Amniotic stem cell (primary cell): Measurements from ENCODE around the gene CBR3.
"Not testable (repeated sequence)": the region's sequence is repeated elsewhere in the genome, so short reads cannot be mapped to it uniquely, and the experiment has no call there.

Experiments used
- DNase-seq: peaks from one replicate; lab custom pipeline; 2025; lab: John Stamatoyannopoulos, UW

The CBR3 gene

GRCh38 chr21:36134803-36135390 lies at the start of gene CBR3:
Gene CBR3, plus strand, starts transcription at chr21:36135079. Its CDS starts 114 bp downstream, at chr21:36135193.
- DNase-seq: no peak

- no peak for DNase-seq
Observed at GRCh38 chr21:36087362-36088138, 47.3 kb upstream of the CBR3 start.

- DNase-seq: no peak
Observed at GRCh38 chr21:36089946-36090345, 44.9 kb upstream of the CBR3 start.

- DNase-seq: no peak
Observed at GRCh38 chr21:36092681-36093080, 42.2 kb upstream of the CBR3 start.

- no peak for DNase-seq
Observed at GRCh38 chr21:36093512-36093911, 41.4 kb upstream of the CBR3 start.

- no peak for DNase-seq
Observed at GRCh38 chr21:36096398-36097290, 38.2 kb upstream of the CBR3 start.

GRCh38 chr21:36097427-36098181 lies 37.3 kb upstream of the CBR3 start:
- DNase-seq: no peak

- no peak for DNase-seq
Observed at GRCh38 chr21:36098182-36098532, 36.7 kb upstream of the CBR3 start.

- DNase-seq: no peak
Observed at GRCh38 chr21:36099000-36099399, 35.9 kb upstream of the CBR3 start.

GRCh38 chr21:36099695-36100211 lies 35.1 kb upstream of the CBR3 start:
- not testable (repeated sequence) for DNase-seq

GRCh38 chr21:36100971-36101641 lies 33.8 kb upstream of the CBR3 start:
- DNase-seq: no peak

GRCh38 chr21:36103434-36103833 lies 31.4 kb upstream of the CBR3 start:
- no peak for DNase-seq

- DNase-seq: no peak
Observed at GRCh38 chr21:36104317-36105300, 30.3 kb upstream of the CBR3 start.

GRCh38 chr21:36105327-36105842 lies 29.5 kb upstream of the CBR3 start:
- DNase-seq: no peak

- DNase-seq: no peak
Observed at GRCh38 chr21:36109868-36110267, 25.0 kb upstream of the CBR3 start.

- no peak for DNase-seq
Observed at GRCh38 chr21:36111238-36111637, 23.6 kb upstream of the CBR3 start.

GRCh38 chr21:36113647-36114428 lies 21.0 kb upstream of the CBR3 start:
- DNase-seq: no peak

- no peak for DNase-seq
Observed at GRCh38 chr21:36115138-36115730, 19.6 kb upstream of the CBR3 start.
